Endothelial cell of umbilical vein (primary cell): ENCODE data around the gene UNC5B. TPM values are rescaled to one million over a fixed set of nuclear protein-coding genes. Genes with fewer than 3 reads are reported as not detected.
A peak's percentile ranks its signal among the peaks of the same experiment; 100 is the strongest.

Experiments used
- BruUV-seq: library from RNA; stranded (reverse); fragments of 400-500 nt; replicated peaks from 2 replicates; lab custom pipeline; 2021; lab: Mats Ljungman, UMichigan
- CTCF ChIA-PET: fragments of 300-600, 350-600 bp; sonication (Branson Sonifier 250); formaldehyde crosslinking; loops from one replicate; lab custom pipeline; 2021; ENCODE audit warnings: antibody characterized with exemption, inconsistent platforms; lab: Charles Lee
- POLR2A ChIA-PET: fragments of 300-600, 350-600 bp; sonication (Branson Sonifier 250); formaldehyde crosslinking; loops from one replicate; lab custom pipeline; 2021; ENCODE audit warnings: antibody characterized with exemption, inconsistent platforms; lab: Charles Lee
- DNase-seq: peaks from one replicate; pipeline ENCODE4 v3.0.0-alpha.2; 2011; ENCODE audit warnings: low read depth, low spot score
- FAIRE-seq: peaks from 2 replicates; lab custom pipeline; 2011; peaks lifted over from hg19 to GRCh38; lab: Jason Lieb, UNC
- H2AFZ ChIP-seq: 2 replicates; pipeline ENCODE4 v1.6.0; 2012; ENCODE audit warnings: low read depth, low read length, control low read depth, inconsistent platforms
- H3K27ac ChIP-seq: 2 replicates; pipeline ENCODE4 v1.5.1; 2011; ENCODE audit warnings: low read depth, mild to moderate bottlenecking, control low read depth, low read length, moderate library complexity; ENCODE audit not compliant: insufficient read depth
- H3K27me3 ChIP-seq, 2 experiments: 2 replicates each; pipeline versions ENCODE4 v1.6.0 to v1.6.1; 2011; ENCODE audit warnings: low read length in 2 of 2, mixed read lengths in 1 of 2; ENCODE audit not compliant: control insufficient read depth in 2 of 2, insufficient read depth in 2 of 2
- H3K36me3 ChIP-seq, 2 experiments: 2 replicates in 1 of 2; 3 replicates in 1 of 2; pipeline ENCODE4 v1.5.1; 2011; ENCODE audit warnings: low read length in 2 of 2, mild to moderate bottlenecking in 1 of 2, moderate library complexity in 1 of 2; ENCODE audit not compliant: control insufficient read depth in 2 of 2, insufficient read depth in 2 of 2; ENCODE audit errors: extremely low read depth in 1 of 2
- H3K4me1 ChIP-seq: 3 replicates; pipeline ENCODE4 v1.5.1; 2011; ENCODE audit warnings: mild to moderate bottlenecking, low read length; ENCODE audit not compliant: control insufficient read depth, insufficient read depth; ENCODE audit errors: extremely low read depth
- H3K4me2 ChIP-seq: 2 replicates; pipeline ENCODE4 v1.6.1; 2011; ENCODE audit warnings: low read length, control low read depth, mixed read lengths; ENCODE audit not compliant: insufficient read depth
- H3K4me3 ChIP-seq, 3 experiments: fragments of 200-600 bp in 1 of 3; sonication (generic), shearing (Covaris generic) in 1 of 3; replicated peaks in 1 of 3; 2 replicates each; pipeline ENCODE4 v1.5.1; 2011 to 2016; ENCODE audit warnings: control low read depth in 3 of 3, low read length in 3 of 3, mild to moderate bottlenecking in 2 of 3, inconsistent platforms in 1 of 3, low read depth in 1 of 3, moderate library complexity in 1 of 3; ENCODE audit not compliant: insufficient read depth in 1 of 3
- H3K79me2 ChIP-seq: 2 replicates; pipeline ENCODE4 v1.6.0; 2012; ENCODE audit warnings: low read length, inconsistent platforms; ENCODE audit not compliant: control insufficient read depth, insufficient read depth
- H3K9ac ChIP-seq: replicated peaks from 2 replicates; pipeline ENCODE3; 2011; ENCODE audit warnings: low read length, control low read depth; ENCODE audit not compliant: insufficient read depth; ENCODE audit errors: extremely low read depth
- H3K9me1 ChIP-seq: replicated peaks from 3 replicates; pipeline ENCODE4 v1.6.0; 2011; ENCODE audit warnings: mild to moderate bottlenecking, low read length; ENCODE audit not compliant: control insufficient read depth, insufficient read depth; ENCODE audit errors: extremely low read depth
- H3K9me3 ChIP-seq: replicated peaks from 2 replicates; pipeline ENCODE4 v1.5.1; 2012; ENCODE audit warnings: low read length, inconsistent platforms; ENCODE audit not compliant: control insufficient read depth, insufficient read depth
- H4K20me1 ChIP-seq: replicated peaks from 2 replicates; pipeline ENCODE3; 2011; ENCODE audit warnings: mild to moderate bottlenecking, low read length; ENCODE audit not compliant: control insufficient read depth, insufficient read depth; ENCODE audit errors: extremely low read depth
- EZH2 ChIP-seq: IDR thresholded peaks from 2 replicates; pipeline ENCODE4 v1.6.1; 2012; ENCODE audit warnings: borderline replicate concordance, low read depth, mild to moderate bottlenecking, moderate library complexity, low read length, inconsistent platforms; ENCODE audit not compliant: severe bottlenecking
- FOS ChIP-seq: IDR thresholded peaks from 2 replicates; pipeline ENCODE4 v1.6.1; 2011; ENCODE audit warnings: mild to moderate bottlenecking, low read length, moderate library complexity, borderline replicate concordance; ENCODE audit not compliant: insufficient read depth
- GATA2 ChIP-seq: IDR thresholded peaks from 2 replicates; pipeline ENCODE4 v1.7.0; 2011; ENCODE audit warnings: low read depth, mild to moderate bottlenecking, moderate library complexity, mixed read lengths, low read length; ENCODE audit not compliant: insufficient read length, insufficient read depth
- JUN ChIP-seq: IDR thresholded peaks from 2 replicates; pipeline ENCODE4 v1.6.1; 2011; ENCODE audit warnings: borderline replicate concordance, low read depth; ENCODE audit not compliant: insufficient read length, insufficient read depth
- POLR2A ChIP-seq: IDR thresholded peaks from 2 replicates; pipeline ENCODE4 v1.6.1; 2012; ENCODE audit warnings: low read depth, mild to moderate bottlenecking, control low read depth, low read length
- POLR2AphosphoS5 ChIP-seq: IDR thresholded peaks from 2 replicates; pipeline ENCODE4 v1.6.1; 2012; ENCODE audit warnings: low read depth, mild to moderate bottlenecking, control low read depth, low read length, moderate library complexity; ENCODE audit not compliant: insufficient read depth
- dilution Hi-C: fragments of 300-500 bp; cut with MboI; formaldehyde crosslinking; loops from one replicate; pipeline ENCODE4 v1.15.0; 2019; ENCODE audit warnings: low sequenced_read_pairs; ENCODE audit not compliant: extremely low pct_ligation_motif_present
- intact Hi-C: fragments of 100-400 bp; cut with micrococcal nuclease; formaldehyde crosslinking; loops from one replicate; pipeline ENCODE4 v1.10.0; 2022
- polyA plus RNA-seq, 4 experiments: library from polyadenylated mRNA; depleted of rRNA in 3 of 4; stranded (reverse) in 3 of 4; unstranded in 1 of 4; fragments of >200 nt; gene quantifications; 2 replicates each; pipeline versions ENCODE4 v1.2.1 to v1.2.3, GENCODE V29; 2011 to 2012; ENCODE audit warnings: missing spikeins in 1 of 4
- total RNA-seq: library from RNA; stranded (reverse); gene quantifications from 2 replicates; pipeline ENCODE4 v1.2.3, GENCODE V29; 2021
- TF ChIP-seq, protein P1 (sequence below), 2 donors: IDR thresholded peaks; 1 replicate in 1 of 2; 2 replicates in 1 of 2; pipeline ENCODE4 v1.5.1; 2011; ENCODE audit warnings: low read length in 2 of 2, mild to moderate bottlenecking in 2 of 2, moderate library complexity in 2 of 2, control low read depth in 1 of 2, inconsistent platforms in 1 of 2, low read depth in 1 of 2; ENCODE audit not compliant: insufficient read depth in 1 of 2; ENCODE audit errors: extremely low read depth in 1 of 2
- TF ChIP-seq, protein P2 (sequence below): IDR thresholded peaks from 2 replicates; pipeline ENCODE4 v1.6.1; 2011; ENCODE audit not compliant: insufficient read depth, insufficient read length

Gene UNC5B
- total and polyA plus RNA-seq, 2 donors (not counting 3 experiments of a cell fraction or from before 2014, with no cell fraction given) = 0.39 to 2.5 TPM

DNA sequence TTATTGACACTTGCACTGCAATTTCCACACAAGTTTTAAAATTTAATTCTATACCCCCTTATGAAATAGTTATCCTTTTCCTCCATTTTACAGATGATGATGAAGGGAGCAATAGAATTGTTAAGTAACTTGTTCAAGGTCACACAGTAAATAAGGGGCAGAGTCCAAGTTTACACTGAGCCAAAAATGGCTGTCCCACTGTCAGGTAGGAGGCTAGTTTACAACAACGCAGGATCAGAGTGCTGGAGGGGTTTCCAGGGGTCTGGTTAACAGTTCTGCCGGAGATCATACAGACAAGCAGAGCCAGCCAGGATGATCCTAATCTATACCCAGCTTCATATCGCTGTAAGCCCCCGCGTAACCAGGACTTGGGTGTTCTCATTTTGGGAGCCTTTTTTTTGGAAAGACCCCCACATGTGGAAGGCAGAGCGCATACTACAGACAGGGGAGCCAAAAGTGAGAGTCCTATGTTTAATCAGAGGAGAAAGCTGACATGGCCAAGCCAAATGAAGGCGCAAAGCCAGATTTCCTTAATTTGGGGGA, 524 bp upstream of the UNC5B start:
- CTCF ChIA-PET = interaction anchor here (0.7 to 8.1 kb wide), 11 partner anchors 9 to 308 kb away, joined by 3 to 51 read pairs (median 3); no protein-coding TSS in a partner anchor
- H3K36me3 ChIP-seq = no peaks in the 10 kb centered on the region
- H3K4me1 ChIP-seq = peaks cover 16% of the 10 kb centered on the region
- no peak for DNase-seq
- dilution Hi-C loops = no loop called here
- H3K9me3 ChIP-seq = no peaks in the 10 kb centered on the region
- TF ChIP-seq GATA2 (no peak), POLR2AphosphoS5 (no peak), EZH2 (no peak), POLR2A (no peak), FOS (no peak), JUN (no peak)
- TF ChIP-seq, protein P1, sequence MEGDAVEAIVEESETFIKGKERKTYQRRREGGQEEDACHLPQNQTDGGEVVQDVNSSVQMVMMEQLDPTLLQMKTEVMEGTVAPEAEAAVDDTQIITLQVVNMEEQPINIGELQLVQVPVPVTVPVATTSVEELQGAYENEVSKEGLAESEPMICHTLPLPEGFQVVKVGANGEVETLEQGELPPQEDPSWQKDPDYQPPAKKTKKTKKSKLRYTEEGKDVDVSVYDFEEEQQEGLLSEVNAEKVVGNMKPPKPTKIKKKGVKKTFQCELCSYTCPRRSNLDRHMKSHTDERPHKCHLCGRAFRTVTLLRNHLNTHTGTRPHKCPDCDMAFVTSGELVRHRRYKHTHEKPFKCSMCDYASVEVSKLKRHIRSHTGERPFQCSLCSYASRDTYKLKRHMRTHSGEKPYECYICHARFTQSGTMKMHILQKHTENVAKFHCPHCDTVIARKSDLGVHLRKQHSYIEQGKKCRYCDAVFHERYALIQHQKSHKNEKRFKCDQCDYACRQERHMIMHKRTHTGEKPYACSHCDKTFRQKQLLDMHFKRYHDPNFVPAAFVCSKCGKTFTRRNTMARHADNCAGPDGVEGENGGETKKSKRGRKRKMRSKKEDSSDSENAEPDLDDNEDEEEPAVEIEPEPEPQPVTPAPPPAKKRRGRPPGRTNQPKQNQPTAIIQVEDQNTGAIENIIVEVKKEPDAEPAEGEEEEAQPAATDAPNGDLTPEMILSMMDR (IDR thresholded peaks at IDR 0.05; ENCODE audit: extremely low read depth in 1 of 2, insufficient read depth in 1 of 2, low read depth in 1 of 2, low read length in 2 of 2) = no peak
- TF ChIP-seq, protein P2, sequence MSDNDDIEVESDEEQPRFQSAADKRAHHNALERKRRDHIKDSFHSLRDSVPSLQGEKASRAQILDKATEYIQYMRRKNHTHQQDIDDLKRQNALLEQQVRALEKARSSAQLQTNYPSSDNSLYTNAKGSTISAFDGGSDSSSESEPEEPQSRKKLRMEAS = no peak
- peak overlapping the region in 1 of 3 experiments; percentile 33 for H3K4me3 ChIP-seq
- peak overlapping the region; percentile 59 for H3K4me2 ChIP-seq
- no peak overlapping the region for H3K27ac ChIP-seq
- no TSS peak for BruUV-seq
- peaks cover 46 to 59% of the 10 kb centered on the region in 2 experiments for H3K27me3 ChIP-seq
- peak overlapping the region; percentile 14 for H2AFZ ChIP-seq
- POLR2A ChIA-PET = no interaction called here
- no peaks in the 10 kb centered on the region for H3K79me2 ChIP-seq
- intact Hi-C loops = loop anchor here (1.0 to 5.0 kb wide), 5 partner anchors 23 to 395 kb away; partner anchors contain the start of gene SGPL1
- H4K20me1 ChIP-seq = no peaks in the 10 kb centered on the region
- FAIRE-seq = peak; percentile 28
- no peak overlapping the region for H3K9ac ChIP-seq
- H3K9me1 ChIP-seq = no peaks in the 10 kb centered on the region
